Glutamatergic neuron (in vitro differentiated cells): ENCODE measurements around the gene PGAP6. TPM values are rescaled to one million over a fixed set of nuclear protein-coding genes. Genes with fewer than 3 reads are reported as not detected.

ENCODE experiments used
- DNase-seq: peaks from one replicate; pipeline ENCODE4 v3.0.0; 2022
- H3K27ac Mint-ChIP-seq: one replicate; pipeline ENCODE4 v1.8.0; 2020; ENCODE audit warnings: mild to moderate bottlenecking, mixed read lengths, inconsistent platforms; ENCODE audit not compliant: unreplicated experiment
- H3K27me3 Mint-ChIP-seq: one replicate; pipeline ENCODE4 v1.8.0; 2020; ENCODE audit warnings: mild to moderate bottlenecking, moderate library complexity, mixed read lengths, inconsistent platforms; ENCODE audit not compliant: unreplicated experiment
- H3K36me3 Mint-ChIP-seq: one replicate; pipeline ENCODE4 v1.8.0; 2020; ENCODE audit warnings: mild to moderate bottlenecking, mixed read lengths, inconsistent platforms; ENCODE audit not compliant: unreplicated experiment
- H3K4me1 Mint-ChIP-seq: one replicate; pipeline ENCODE4 v1.8.0; 2020; ENCODE audit warnings: mild to moderate bottlenecking, low read depth, mixed read lengths, inconsistent platforms; ENCODE audit not compliant: unreplicated experiment
- H3K4me3 Mint-ChIP-seq: one replicate; pipeline ENCODE4 v1.8.0; 2020; ENCODE audit warnings: mild to moderate bottlenecking, mixed read lengths, inconsistent platforms; ENCODE audit not compliant: unreplicated experiment
- H3K9me3 Mint-ChIP-seq: one replicate; pipeline ENCODE4 v1.8.0; 2020; ENCODE audit warnings: mild to moderate bottlenecking, moderate library complexity, mixed read lengths, inconsistent platforms; ENCODE audit not compliant: unreplicated experiment
- total RNA-seq: library from RNA; stranded (reverse); fragmentation: NEBNext Ultra II Directional; extraction: Animal tissue kit (Norgen Biotek cat#: 25700); gene quantifications from one replicate; pipeline ENCODE4 v1.2.1, GENCODE V29; 2021; ENCODE audit not compliant: unreplicated experiment
- TF ChIP-seq, protein P1 (sequence below): fragments of 200-600 bp; sonication (generic); IDR thresholded peaks from one replicate; pipeline ENCODE4 v1.5.0; 2021; ENCODE audit not compliant: partially characterized antibody, unreplicated experiment

The PGAP6 gene
- total RNA-seq, 1 donor from 2014 or later: 54.5 TPM

DNA sequence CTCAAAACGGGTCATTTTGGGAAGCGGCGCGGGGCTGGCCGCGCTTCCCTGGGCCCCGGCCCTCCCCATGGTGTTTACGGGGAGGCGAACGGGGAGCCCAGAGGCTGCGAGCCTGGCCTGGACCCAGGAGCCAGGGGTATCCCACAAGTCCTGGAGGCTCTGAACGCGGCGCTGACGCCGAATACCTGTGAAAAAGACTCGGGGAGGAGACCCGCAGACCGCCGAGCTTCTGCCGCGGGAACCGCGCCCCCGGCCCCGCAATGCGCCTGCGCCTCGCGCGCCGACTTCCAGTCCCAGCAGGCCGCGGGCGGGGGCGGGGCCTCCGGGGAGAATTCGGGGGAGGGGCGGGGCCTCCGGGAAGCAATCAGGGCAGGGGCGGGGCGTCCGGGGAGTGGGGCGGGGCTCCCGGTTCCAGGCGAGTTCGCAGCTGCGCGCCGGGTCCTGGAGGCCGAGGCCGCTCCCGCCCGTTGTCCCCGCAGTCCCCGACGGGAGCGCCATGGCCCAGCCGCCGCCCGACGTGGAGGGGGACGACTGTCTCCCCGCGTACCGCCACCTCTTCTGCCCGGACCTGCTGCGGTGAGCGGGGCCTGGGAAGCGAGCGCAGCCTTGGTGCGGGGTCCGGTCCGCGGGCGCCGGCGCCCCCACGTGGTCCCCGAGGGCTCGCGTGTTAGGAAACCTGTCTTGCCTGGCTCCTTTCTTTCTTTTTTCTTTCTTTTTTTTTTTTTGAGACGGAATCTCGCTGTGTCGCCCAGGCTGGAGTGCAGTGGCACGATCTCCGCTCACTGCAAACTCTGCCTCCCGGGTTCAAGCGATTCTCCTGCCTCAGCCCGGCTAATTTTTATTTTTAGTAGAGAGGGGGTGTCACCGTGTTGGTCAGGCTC lies 19.9 kb upstream of the PGAP6 start, which contains the start of gene DECR2:
Gene DECR2, plus strand, starts transcription at position 418 of the 881 bp plus-strand sequence. Its CDS starts 79 bp downstream, at position 497.
- H3K36me3 Mint-ChIP-seq: no peaks in the 10 kb centered on the region
- H3K27ac Mint-ChIP-seq: peak within 1 kb of the TSS; percentile 80
- peaks cover 6% of the 10 kb centered on the region for H3K9me3 Mint-ChIP-seq
- peaks cover 7% of the 10 kb centered on the region for H3K27me3 Mint-ChIP-seq
- TF ChIP-seq, protein P1, sequence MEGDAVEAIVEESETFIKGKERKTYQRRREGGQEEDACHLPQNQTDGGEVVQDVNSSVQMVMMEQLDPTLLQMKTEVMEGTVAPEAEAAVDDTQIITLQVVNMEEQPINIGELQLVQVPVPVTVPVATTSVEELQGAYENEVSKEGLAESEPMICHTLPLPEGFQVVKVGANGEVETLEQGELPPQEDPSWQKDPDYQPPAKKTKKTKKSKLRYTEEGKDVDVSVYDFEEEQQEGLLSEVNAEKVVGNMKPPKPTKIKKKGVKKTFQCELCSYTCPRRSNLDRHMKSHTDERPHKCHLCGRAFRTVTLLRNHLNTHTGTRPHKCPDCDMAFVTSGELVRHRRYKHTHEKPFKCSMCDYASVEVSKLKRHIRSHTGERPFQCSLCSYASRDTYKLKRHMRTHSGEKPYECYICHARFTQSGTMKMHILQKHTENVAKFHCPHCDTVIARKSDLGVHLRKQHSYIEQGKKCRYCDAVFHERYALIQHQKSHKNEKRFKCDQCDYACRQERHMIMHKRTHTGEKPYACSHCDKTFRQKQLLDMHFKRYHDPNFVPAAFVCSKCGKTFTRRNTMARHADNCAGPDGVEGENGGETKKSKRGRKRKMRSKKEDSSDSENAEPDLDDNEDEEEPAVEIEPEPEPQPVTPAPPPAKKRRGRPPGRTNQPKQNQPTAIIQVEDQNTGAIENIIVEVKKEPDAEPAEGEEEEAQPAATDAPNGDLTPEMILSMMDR: peak; percentile 38
- DNase-seq: peak; percentile 99
- H3K4me1 Mint-ChIP-seq: peaks cover 7% of the 10 kb centered on the region
- H3K4me3 Mint-ChIP-seq: peak within 1 kb of the TSS; percentile 83

DNA sequence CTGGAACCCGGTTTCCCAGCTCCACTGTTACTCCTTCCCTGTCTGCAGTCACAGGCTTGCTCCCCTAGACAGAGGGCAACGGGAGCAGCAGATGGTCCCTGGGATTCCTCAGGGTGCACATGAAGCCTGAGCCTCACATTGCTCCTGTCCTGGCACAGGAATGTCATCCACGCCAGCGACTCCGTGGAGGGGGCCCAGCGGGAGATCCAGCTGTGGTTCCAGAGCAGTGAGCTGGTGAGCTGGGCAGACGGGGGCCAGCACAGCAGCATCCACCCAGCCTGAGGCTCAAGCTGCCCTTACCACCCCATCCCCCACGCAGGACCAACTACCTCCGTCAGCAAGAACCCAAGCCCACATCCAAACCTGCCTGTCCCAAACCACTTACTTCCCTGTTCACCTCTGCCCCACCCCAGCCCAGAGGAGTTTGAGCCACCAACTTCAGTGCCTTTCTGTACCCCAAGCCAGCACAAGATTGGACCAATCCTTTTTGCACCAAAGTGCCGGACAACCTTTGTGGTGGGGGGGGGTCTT lies 18.3 kb upstream of the PGAP6 start:
- H3K9me3 Mint-ChIP-seq: peaks cover 6% of the 10 kb centered on the region
- H3K27me3 Mint-ChIP-seq: peaks cover 9% of the 10 kb centered on the region
- peak overlapping the region; percentile 75 for H3K27ac Mint-ChIP-seq
- no peak for DNase-seq
- peak overlapping the region; percentile 81 for H3K4me3 Mint-ChIP-seq
- no peaks in the 10 kb centered on the region for H3K36me3 Mint-ChIP-seq
- TF ChIP-seq, protein P1: no peak
- peaks cover 8% of the 10 kb centered on the region for H3K4me1 Mint-ChIP-seq

DNA sequence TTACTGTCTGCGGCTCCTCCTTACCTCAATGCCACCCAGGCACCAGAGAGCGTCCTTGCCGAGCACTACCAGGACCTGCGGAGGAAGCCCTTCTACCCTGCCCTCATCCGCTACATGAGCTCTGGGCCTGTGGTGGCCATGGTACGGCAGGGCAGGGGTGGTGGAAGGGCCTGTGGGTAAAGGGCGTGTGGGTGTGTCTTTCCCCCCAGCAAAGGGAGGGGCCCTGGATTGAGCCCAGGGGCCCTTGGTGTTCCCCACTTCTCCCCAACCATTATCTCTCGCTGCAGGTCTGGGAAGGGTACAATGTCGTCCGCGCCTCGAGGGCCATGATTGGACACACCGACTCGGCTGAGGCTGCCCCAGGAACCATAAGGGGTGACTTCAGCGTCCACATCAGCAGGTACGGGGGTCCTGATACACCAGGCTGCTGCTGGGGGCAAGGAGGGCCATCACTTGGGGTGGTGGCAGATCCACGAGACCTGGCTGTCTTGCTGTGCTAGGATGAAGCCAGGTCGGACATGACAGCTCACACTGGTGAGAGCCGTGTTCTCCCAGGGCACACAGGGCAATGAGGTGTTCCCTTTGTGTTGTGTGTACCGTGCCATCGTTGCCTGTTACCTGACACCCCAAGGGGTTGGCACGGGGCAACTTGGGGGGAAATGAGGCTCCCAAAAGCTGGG lies 17.7 kb upstream of the PGAP6 start:
- no peak overlapping the region for H3K27ac Mint-ChIP-seq

DNA sequence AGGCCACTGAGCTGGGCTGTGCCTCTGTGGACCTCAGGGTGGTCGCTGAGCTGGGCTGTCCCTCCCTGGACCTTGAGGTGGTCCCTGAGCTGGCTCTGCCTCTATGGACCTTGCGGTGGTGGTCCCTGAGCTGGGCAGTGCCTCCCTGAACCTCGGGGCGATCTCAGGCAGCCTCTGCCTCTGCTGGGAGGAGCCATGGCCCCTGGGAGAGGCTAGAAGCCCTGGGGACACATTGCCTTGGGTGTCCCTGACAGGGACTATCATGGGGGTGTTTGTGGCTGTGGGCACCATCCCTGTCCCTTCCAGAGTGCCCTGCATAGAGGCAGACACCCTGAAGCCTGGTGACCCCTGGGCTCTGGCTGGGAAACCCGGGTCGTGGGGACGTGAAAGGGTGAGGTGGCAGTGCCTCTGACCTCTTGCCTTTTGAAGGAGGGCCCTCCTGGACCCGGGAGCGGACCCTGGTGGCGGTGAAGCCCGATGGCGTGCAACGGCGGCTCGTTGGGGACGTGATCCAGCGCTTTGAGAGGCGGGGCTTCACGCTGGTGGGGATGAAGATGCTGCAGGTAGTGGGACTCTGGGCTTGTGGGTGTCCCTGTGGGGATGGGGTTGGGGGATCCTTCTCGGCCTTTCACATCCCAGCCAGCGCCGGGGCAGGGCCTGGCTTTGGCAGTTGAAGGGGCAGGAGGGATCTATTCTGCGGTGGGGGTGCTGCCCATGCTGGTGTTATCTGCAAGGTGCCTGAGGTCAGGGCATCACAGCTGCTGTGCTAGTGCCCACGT lies 17.0 kb upstream of the PGAP6 start:
- DNase-seq: no peak
- peaks cover 8% of the 10 kb centered on the region for H3K4me1 Mint-ChIP-seq
- no peak overlapping the region for H3K27ac Mint-ChIP-seq
- TF ChIP-seq, protein P1: no peak
- peaks cover 6% of the 10 kb centered on the region for H3K9me3 Mint-ChIP-seq
- peak overlapping the region; percentile 59 for H3K4me3 Mint-ChIP-seq
- no peaks in the 10 kb centered on the region for H3K36me3 Mint-ChIP-seq
- H3K27me3 Mint-ChIP-seq: peaks cover 9% of the 10 kb centered on the region

More for the DNA sequence above, 17.7 kb upstream of the PGAP6 start:
- Mint-ChIP-seq H3K9me3 (peaks cover 6% of the 10 kb centered on the region), H3K36me3 (no peaks in the 10 kb centered on the region), H3K4me3 (no peak overlapping the region), H3K4me1 (peaks cover 8% of the 10 kb centered on the region), H3K27me3 (peaks cover 9% of the 10 kb centered on the region)
- no peak for DNase-seq
- TF ChIP-seq, protein P1: no peak
